ENCODE results near the gene TNFRSF6B. TPM values are rescaled to one million over a fixed set of nuclear protein-coding genes. Genes with fewer than 3 reads are reported as not detected.

Gene TNFRSF6B
- total and polyA plus RNA-seq, 2 of the 4 experiments (the other 2 are of a cell fraction): 1.3 to 11.0 TPM

GRCh38 chr20:63698739-63699465, 2.5 kb downstream of the TNFRSF6B start (continued):
- TF ChIP-seq CTCF (conservative IDR thresholded peaks at IDR 0.05; ENCODE audit: low read depth, low read length) (no peak), POLR2A (IDR thresholded peaks at IDR 0.05; ENCODE audit: low read depth, low read length) (no peak; the same call in 1 of the 2 replicates)
